HG02870 (cell line): Measurements from ENCODE around the gene HYOU1.
"Not testable (repeated sequence)": the region's sequence is repeated elsewhere in the genome, so short reads cannot be mapped to it uniquely, and the experiment has no call there.

Experiments used
- ATAC-seq: cut with Tn5 transposase; IDR thresholded peaks from one replicate; pipeline ENCODE4 v1.9.1; 2021; ENCODE audit warnings: mild to moderate bottlenecking, moderate library complexity; ENCODE audit not compliant: unreplicated experiment

HYOU1 gene

GRCh38 chr11:119085437-119085847 lies 28.4 kb upstream of the HYOU1 start:
- ATAC-seq = peak; percentile 8

- ATAC-seq = peak; percentile 86
Measured at GRCh38 chr11:119084663-119085436, 27.8 kb upstream of the HYOU1 start, which contains the start of gene HMBS. TSS of gene HMBS (plus strand) at chr11:119084881. CDS start at chr11:119085034, 153 bp downstream.

- ATAC-seq = no peak
Measured at GRCh38 chr11:119081682-119082260, 24.8 kb upstream of the HYOU1 start.

GRCh38 chr11:119078675-119079420 lies 21.8 kb upstream of the HYOU1 start:
- no peak for ATAC-seq

DNA sequence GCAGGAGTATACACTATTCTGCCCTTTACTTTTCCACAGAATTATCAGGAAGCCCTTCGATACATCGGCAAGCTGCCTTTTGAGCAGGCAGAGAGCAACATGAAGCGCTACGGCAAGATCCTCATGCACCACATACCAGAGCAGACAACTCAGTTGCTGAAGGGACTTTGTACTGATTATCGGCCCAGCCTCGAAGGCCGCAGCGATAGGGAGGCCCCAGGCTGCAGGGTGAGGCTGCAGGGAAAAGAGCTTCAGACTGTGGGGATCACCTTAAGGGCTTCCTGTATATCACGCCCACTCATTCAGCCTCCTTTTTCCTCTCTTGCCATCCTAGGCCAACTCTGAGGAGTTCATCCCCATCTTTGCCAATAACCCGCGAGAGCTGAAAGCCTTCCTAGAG lies 20.8 kb upstream of the HYOU1 start:
- no peak for ATAC-seq

DNA sequence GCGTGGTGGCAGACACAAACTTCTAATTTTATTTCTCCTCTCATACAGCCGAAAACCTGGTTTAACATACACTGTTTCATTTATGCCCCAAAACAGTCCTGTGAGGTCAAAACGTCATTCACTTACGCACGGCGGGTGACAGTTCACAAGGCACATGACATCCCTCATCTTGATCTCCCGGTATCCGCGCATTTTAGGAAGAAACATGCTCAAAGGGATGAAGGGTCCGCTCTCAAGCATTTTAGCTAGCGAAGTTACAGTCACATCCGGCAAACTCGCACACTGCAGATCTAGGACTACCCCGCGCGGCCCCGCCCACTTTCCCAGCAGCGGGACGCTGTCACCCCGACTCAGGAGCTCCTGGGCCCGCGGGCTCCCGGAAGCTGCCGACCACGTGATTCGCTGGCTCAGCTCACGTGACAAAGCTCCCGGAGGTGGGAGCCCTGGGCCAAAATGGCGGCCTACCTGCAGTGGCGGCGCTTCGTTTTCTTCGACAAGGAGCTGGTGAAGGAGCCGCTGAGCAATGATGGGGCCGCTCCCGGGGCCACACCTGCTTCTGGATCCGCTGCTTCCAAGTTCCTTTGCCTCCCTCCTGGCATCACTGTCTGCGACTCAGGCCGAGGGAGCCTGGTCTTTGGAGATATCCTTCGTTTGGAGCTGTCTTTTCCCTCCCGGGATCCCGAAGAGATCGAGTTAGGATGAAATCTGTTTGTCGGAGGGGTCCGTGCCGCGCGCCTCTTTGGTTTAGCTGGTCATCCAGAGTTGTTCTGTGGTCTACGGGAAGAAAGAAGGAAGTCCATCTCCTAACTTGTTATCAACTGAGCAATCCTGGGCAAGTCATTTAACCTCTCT lies 10.6 kb upstream of the HYOU1 start, which contains the start of gene VPS11:
Gene VPS11 (plus strand): TSS at position 448 of the 852 bp plus-strand sequence. CDS start 6 bp downstream, at position 454.
- ATAC-seq = peak; percentile 92

DNA sequence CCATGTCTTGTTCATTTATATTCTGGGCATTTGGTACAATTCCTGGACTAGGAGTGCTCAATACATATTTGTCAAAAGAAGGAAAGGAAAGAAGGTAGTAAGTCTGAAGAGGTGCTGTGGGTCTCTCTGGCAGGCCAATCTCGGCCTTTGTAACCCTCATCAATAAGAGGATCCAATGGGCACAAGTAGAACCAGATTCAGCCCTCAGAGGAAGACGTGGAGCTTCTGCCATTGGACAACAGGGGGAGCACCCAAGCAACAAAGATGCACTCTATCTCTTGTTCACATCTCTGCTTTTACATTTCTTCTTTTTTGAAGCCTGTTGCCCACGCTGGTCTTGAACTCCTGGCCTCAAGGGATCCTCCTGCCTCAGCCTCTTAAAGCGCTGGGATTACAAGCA lies 8.4 kb upstream of the HYOU1 start:
- no peak for ATAC-seq

DNA sequence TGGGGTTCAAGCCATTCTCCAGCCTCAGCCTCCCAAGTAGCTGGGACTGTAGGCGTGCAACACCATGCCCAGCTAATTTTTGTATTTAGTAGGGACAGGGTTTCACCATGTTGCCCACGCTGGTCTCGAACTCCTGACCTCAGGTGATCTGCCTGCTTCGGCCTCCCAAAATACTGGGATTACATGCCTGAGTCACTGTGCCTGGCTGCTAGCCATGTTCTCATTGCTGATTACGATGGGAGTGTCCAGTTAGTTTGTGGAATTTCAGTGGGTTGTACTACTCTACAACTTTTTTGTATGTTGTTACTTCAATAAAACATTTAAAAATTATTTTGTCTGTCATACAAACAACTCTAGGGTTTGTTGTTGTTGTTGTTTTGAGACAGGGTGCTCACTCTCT lies 5.8 kb upstream of the HYOU1 start:
- ATAC-seq = no peak

DNA sequence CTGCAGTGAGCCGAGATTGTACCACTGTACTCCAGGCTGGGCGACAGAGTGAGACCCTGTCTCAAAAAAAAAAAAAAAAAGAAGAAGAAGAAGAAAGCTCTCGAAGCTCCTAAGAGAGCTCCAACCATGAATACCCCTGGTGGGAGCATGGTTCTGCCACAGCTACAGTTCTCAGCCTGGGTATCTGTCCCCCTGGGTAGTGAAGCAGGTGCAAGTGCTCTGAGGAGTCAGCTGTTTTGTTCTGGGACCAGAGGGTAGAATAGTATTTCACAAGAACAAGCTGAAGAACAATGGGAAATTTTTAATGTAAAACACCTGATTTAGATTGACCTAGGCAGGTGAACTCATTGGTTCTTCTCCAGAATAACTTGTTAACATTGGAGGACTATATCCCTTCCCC lies 4.3 kb upstream of the HYOU1 start:
- no peak for ATAC-seq

GRCh38 chr11:119059128-119059527 lies 2.1 kb upstream of the HYOU1 start:
- ATAC-seq = not testable (repeated sequence)

DNA sequence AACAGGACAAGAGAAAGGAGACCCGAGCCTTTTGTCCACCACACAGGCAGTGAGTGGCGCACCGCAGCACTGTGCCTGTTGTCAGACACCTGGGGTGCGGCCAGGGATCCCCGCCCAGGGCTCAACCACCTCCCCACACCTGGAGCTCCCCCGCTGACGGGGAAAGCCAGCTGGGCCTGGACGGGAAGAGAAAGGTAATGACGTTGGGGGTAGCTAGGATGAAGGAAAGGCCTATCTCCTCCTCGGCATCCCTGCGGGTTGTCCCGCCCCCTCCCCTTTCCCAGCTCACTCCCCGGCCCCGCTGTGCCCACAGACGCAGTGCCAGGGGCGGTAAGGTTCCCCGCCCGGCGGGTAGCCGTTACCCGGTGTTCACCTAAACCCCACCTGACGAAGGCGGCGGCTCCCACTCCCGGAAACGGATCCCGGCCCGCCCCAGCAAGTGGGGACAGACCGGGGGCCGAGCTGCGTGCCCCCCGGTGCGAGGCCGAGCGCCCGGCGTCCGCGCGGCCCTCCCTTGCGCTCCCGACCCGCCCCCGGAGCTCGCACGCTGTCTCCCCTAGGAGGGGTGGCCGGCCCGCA lies 495 bp downstream of the HYOU1 start:
- ATAC-seq = no peak

- ATAC-seq = no peak
Measured at GRCh38 chr11:119055901-119056300, 1.1 kb downstream of the HYOU1 start.

- no peak for ATAC-seq
Measured at GRCh38 chr11:119054418-119054817, 2.6 kb downstream of the HYOU1 start.

GRCh38 chr11:119052163-119052814 lies 4.7 kb downstream of the HYOU1 start:
- ATAC-seq = peak; percentile 17

DNA sequence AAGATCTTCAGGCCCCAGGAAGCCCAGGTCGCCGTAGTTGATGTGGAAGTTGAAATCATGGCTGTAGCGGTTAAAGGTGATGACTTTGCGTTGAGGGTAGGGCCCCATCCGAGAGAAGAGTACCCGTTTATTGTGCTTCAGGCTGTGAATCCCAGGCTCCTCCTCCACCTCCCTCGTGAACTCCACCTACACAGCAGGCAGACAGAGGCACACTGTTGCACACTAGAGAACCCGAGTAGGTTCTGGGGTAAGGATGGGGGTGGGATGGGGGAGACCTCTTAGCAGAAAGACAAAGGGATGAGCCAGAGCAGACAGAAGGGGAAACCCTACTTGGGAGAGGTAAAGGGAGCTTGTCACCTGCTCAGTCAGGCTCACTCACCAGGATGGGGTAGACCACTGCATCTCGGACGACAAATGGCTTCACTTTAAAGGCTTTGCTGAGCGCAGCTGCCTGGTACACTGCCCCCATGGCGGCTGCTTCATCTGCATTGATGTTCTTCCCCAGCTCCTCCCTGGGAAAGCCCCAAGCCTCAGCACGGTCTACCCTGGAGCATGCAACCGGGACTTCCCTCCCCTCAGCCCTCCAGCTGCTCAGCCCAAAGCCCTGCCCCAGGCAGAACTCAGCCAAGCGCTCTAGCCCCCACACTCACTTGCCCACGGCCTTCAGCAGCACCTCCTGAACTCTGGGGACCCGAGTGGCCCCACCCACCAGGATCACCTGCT lies 5.4 kb downstream of the HYOU1 start:
- ATAC-seq = peak; percentile 63

DNA sequence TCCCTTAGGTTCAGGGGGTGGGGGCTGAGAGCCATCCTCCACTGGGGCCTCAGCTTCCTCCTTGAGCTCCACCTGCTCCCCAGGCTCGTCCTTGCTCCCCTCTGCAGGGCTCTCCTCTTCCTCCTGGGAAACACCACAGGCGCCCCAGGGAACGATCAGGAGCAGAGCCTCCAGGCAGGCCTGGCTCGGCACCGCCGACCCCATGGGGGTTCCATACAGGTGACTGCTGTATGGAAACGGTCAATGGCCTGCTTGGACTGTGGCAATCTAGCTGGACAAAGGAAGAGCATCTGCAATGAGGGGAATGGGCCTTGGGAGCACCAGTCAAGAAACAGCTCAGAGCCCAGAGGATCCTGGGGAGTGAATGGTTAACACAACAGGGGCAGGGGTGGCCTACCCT lies 7.9 kb downstream of the HYOU1 start:
- ATAC-seq = no peak

GRCh38 chr11:119048644-119049043 lies 8.4 kb downstream of the HYOU1 start:
- no peak for ATAC-seq

GRCh38 chr11:119047205-119047604 lies 9.8 kb downstream of the HYOU1 start:
- ATAC-seq = no peak

GRCh38 chr11:119046489-119046888 lies 10.5 kb downstream of the HYOU1 start:
- ATAC-seq = no peak
